ENCODE data around the gene TBC1D19.

The TBC1D19 gene

DNA sequence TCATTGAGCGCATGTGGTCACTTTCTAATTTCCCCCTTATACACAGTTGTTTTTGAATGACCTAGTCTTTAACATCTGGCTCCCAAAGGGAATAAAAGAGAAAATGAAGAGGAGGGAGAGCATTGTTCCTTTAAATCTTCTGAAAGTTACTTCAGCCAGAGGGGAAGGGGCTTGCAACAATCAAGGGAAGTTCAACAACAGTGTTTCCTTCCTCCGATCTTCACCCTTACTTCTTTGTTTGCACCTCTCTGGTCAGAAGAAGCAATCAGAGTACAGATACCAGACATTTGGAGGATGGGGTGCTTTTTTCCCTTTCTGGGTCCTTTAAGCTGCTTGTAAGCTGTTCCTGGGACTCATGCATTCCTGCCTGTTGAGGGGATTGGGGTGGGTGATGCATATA is 125.4 kb downstream of the TBC1D19 start:
- no peaks in the 10 kb centered on the region for H3K27me3 ChIP-seq (ENCODE audit: control insufficient read depth in 1 of 2, insufficient read depth in 2 of 2, low read length in 2 of 2)
- H3K27ac ChIP-seq (ENCODE audit: low read length): no peak overlapping the region
- no peaks in the 10 kb centered on the region for H3K9me3 ChIP-seq (ENCODE audit: control insufficient read depth in 2 of 2, low read length in 2 of 2)
- no peak overlapping the region for H3K9ac ChIP-seq (ENCODE audit: low read length in 2 of 2)
- H3K36me3 ChIP-seq (ENCODE audit: control insufficient read depth in 2 of 2, insufficient read depth in 2 of 2, low read length in 2 of 2): no peaks in the 10 kb centered on the region
- H3K4me1 ChIP-seq (ENCODE audit: control insufficient read depth, insufficient read depth, low read length): no peaks in the 10 kb centered on the region
- no peak overlapping the region for H3K4me3 ChIP-seq (ENCODE audit: low read length in 2 of 2)

- H3K27ac ChIP-seq (ENCODE audit: low read length): no peak overlapping the region
- H3K9ac ChIP-seq (ENCODE audit: low read length in 2 of 2): no peak overlapping the region
- no peak overlapping the region for H3K4me3 ChIP-seq (ENCODE audit: low read length in 2 of 2)
- no peaks in the 10 kb centered on the region for H3K27me3 ChIP-seq (ENCODE audit: control insufficient read depth in 1 of 2, insufficient read depth in 2 of 2, low read length in 2 of 2)
- no peaks in the 10 kb centered on the region for H3K4me1 ChIP-seq (ENCODE audit: control insufficient read depth, insufficient read depth, low read length)
- no peaks in the 10 kb centered on the region for H3K9me3 ChIP-seq (ENCODE audit: control insufficient read depth in 2 of 2, low read length in 2 of 2)
- no peaks in the 10 kb centered on the region for H3K36me3 ChIP-seq (ENCODE audit: control insufficient read depth in 2 of 2, insufficient read depth in 2 of 2, low read length in 2 of 2)
Observed at GRCh38 chr4:26713563-26714151, 129.8 kb downstream of the TBC1D19 start.

DNA sequence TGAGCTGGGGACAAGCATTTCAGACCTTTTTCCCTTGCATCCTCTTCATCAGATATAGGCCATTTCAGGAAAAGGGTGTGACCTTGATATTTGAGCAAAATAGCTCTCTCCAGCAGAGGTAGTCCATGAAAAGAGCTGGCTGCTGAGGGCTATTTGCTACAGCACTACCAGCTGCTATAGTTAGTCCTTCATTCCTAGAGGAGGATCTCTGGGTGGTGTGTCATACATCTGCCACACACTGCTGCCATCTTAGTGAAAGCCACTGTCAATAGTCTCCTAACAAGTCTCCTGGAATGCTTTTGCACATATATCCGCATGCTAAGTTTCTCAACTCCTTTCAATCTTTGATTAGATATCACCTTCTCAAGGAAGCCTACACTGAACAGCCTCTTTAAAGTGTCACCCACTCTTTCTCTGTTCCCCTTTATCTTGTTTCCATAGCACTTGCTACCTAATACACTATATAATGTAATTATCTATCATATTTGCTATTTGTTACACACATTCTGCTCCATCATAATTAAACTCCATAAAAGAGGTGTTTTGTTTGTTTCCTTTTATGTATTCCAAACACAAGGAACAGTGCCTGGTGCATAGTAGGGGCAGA is 131.9 kb downstream of the TBC1D19 start:
- H3K4me3 ChIP-seq (ENCODE audit: low read length in 2 of 2): no peak overlapping the region
- H3K9ac ChIP-seq (ENCODE audit: low read length in 2 of 2): no peak overlapping the region
- no peaks in the 10 kb centered on the region for H3K27me3 ChIP-seq (ENCODE audit: control insufficient read depth in 1 of 2, insufficient read depth in 2 of 2, low read length in 2 of 2)
- H3K27ac ChIP-seq (ENCODE audit: low read length): no peak overlapping the region
- H3K9me3 ChIP-seq (ENCODE audit: control insufficient read depth in 2 of 2, low read length in 2 of 2): no peaks in the 10 kb centered on the region
- H3K36me3 ChIP-seq (ENCODE audit: control insufficient read depth in 2 of 2, insufficient read depth in 2 of 2, low read length in 2 of 2): no peaks in the 10 kb centered on the region
- no peaks in the 10 kb centered on the region for H3K4me1 ChIP-seq (ENCODE audit: control insufficient read depth, insufficient read depth, low read length)

DNA sequence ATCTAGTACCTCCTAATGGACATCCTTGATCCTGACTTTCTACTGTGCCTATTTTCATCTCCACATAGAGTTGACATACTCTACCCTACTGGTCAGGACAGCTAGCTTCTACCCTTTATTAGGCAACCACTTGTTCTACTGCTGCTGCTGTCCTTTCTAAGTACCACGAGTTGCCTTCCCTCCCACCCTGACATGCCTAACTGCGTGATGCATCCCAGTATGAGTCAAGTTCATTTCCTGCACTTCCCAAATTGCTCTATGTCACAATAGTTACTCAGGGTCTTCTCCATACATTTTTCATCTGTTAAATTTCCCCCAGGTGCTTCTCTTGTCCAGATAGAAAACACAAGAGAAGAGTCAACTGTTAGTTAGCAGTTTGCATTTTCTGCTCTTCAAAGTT is 133.4 kb downstream of the TBC1D19 start:
- Histone ChIP-seq H3K27ac (ENCODE audit: low read length) (no peak overlapping the region), H3K9me3 (ENCODE audit: control insufficient read depth in 2 of 2, low read length in 2 of 2) (no peaks in the 10 kb centered on the region), H3K4me1 (ENCODE audit: control insufficient read depth, insufficient read depth, low read length) (no peaks in the 10 kb centered on the region), H3K36me3 (ENCODE audit: control insufficient read depth in 2 of 2, insufficient read depth in 2 of 2, low read length in 2 of 2) (no peaks in the 10 kb centered on the region), H3K9ac (ENCODE audit: low read length in 2 of 2) (no peak overlapping the region), H3K27me3 (ENCODE audit: control insufficient read depth in 1 of 2, insufficient read depth in 2 of 2, low read length in 2 of 2) (no peaks in the 10 kb centered on the region), H3K4me3 (ENCODE audit: low read length in 2 of 2) (no peak overlapping the region)

GRCh38 chr4:26719954-26720552 is 136.2 kb downstream of the TBC1D19 start:
- Histone ChIP-seq H3K9ac (ENCODE audit: low read length in 2 of 2) (no peak overlapping the region), H3K9me3 (ENCODE audit: control insufficient read depth in 2 of 2, low read length in 2 of 2) (no peaks in the 10 kb centered on the region), H3K4me1 (ENCODE audit: control insufficient read depth, insufficient read depth, low read length) (no peaks in the 10 kb centered on the region), H3K36me3 (ENCODE audit: control insufficient read depth in 2 of 2, insufficient read depth in 2 of 2, low read length in 2 of 2) (peaks cover 0 to 3% of the 10 kb centered on the region in 2 donors), H3K27me3 (ENCODE audit: control insufficient read depth in 1 of 2, insufficient read depth in 2 of 2, low read length in 2 of 2) (no peaks in the 10 kb centered on the region), H3K4me3 (ENCODE audit: low read length in 2 of 2) (no peak overlapping the region), H3K27ac (ENCODE audit: low read length) (no peak overlapping the region)

DNA sequence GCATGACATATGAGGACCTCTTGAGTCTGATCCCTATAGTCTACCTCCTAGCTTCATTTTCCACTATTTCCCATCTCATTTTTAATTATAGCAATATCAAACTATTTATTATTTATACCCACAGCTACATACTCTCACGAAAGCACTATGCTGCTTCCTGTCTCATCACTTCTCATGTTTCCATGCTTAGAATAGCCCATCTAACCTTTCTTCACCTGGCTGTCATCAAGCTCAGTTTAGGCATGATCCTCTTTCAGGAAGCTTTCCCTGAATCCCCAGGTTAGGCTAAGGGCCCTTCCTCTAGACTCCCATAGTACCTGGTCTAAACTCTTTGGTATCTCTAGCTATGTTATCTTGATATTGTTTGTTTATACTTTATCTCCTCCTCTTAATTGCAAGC is 137.8 kb downstream of the TBC1D19 start:
- no peak overlapping the region for H3K9ac ChIP-seq (ENCODE audit: low read length in 2 of 2)
- H3K36me3 ChIP-seq (ENCODE audit: control insufficient read depth in 2 of 2, insufficient read depth in 2 of 2, low read length in 2 of 2): peaks cover 0 to 3% of the 10 kb centered on the region in 2 donors
- H3K27ac ChIP-seq (ENCODE audit: low read length): no peak overlapping the region
- H3K27me3 ChIP-seq (ENCODE audit: control insufficient read depth in 1 of 2, insufficient read depth in 2 of 2, low read length in 2 of 2): no peaks in the 10 kb centered on the region
- H3K4me3 ChIP-seq (ENCODE audit: low read length in 2 of 2): no peak overlapping the region
- no peaks in the 10 kb centered on the region for H3K4me1 ChIP-seq (ENCODE audit: control insufficient read depth, insufficient read depth, low read length)
- no peaks in the 10 kb centered on the region for H3K9me3 ChIP-seq (ENCODE audit: control insufficient read depth in 2 of 2, low read length in 2 of 2)

DNA sequence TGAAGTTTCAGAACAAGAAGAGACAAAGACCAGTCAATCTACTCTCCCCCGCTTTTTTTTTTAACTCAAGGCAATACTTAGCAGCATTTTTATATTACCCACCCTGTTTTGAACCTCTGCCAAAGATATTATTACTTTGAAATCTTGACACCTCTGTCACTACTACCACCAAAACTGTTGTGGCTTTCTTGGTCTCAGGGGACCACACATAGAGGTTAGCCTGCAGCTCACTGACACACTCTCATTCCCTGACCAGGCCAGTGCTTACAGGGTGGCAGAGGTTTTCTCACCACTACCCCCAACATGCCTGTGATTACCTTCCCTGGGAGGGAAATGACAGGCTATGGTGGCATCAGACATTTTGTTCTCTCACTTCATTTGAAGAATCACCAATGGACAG is 139.3 kb downstream of the TBC1D19 start:
- no peaks in the 10 kb centered on the region for H3K9me3 ChIP-seq (ENCODE audit: control insufficient read depth in 2 of 2, low read length in 2 of 2)
- peaks cover 0 to 3% of the 10 kb centered on the region in 2 donors for H3K36me3 ChIP-seq (ENCODE audit: control insufficient read depth in 2 of 2, insufficient read depth in 2 of 2, low read length in 2 of 2)
- no peak overlapping the region for H3K27ac ChIP-seq (ENCODE audit: low read length)
- no peaks in the 10 kb centered on the region for H3K4me1 ChIP-seq (ENCODE audit: control insufficient read depth, insufficient read depth, low read length)
- H3K9ac ChIP-seq (ENCODE audit: low read length in 2 of 2): no peak overlapping the region
- no peaks in the 10 kb centered on the region for H3K27me3 ChIP-seq (ENCODE audit: control insufficient read depth in 1 of 2, insufficient read depth in 2 of 2, low read length in 2 of 2)
- H3K4me3 ChIP-seq (ENCODE audit: low read length in 2 of 2): no peak overlapping the region

DNA sequence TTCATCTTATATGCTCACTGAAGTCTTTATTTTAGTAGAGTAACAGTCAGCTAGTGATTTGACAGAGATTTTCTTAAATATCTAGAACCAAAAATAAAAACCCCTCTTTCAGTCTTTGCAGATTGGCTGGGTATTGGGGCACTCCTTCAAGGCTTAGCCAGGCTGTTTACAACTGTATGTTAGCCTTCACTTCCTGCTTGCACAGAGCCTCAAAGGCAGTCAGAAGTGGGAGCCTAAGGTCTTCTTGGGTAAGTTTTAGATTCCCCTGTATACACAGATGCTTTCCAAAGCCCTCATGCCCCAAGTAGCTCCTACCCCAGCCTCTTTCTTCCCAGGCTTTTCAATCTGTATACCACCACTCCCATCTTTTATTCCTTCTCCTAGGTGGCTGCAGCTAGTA is 140.7 kb downstream of the TBC1D19 start:
- H3K36me3 ChIP-seq (ENCODE audit: control insufficient read depth in 2 of 2, insufficient read depth in 2 of 2, low read length in 2 of 2): peaks cover 0 to 3% of the 10 kb centered on the region in 2 donors
- H3K4me3 ChIP-seq (ENCODE audit: low read length in 2 of 2): no peak overlapping the region
- no peak overlapping the region for H3K9ac ChIP-seq (ENCODE audit: low read length in 2 of 2)
- no peaks in the 10 kb centered on the region for H3K27me3 ChIP-seq (ENCODE audit: control insufficient read depth in 1 of 2, insufficient read depth in 2 of 2, low read length in 2 of 2)
- no peaks in the 10 kb centered on the region for H3K4me1 ChIP-seq (ENCODE audit: control insufficient read depth, insufficient read depth, low read length)
- H3K27ac ChIP-seq (ENCODE audit: low read length): no peak overlapping the region
- no peaks in the 10 kb centered on the region for H3K9me3 ChIP-seq (ENCODE audit: control insufficient read depth in 2 of 2, low read length in 2 of 2)

DNA sequence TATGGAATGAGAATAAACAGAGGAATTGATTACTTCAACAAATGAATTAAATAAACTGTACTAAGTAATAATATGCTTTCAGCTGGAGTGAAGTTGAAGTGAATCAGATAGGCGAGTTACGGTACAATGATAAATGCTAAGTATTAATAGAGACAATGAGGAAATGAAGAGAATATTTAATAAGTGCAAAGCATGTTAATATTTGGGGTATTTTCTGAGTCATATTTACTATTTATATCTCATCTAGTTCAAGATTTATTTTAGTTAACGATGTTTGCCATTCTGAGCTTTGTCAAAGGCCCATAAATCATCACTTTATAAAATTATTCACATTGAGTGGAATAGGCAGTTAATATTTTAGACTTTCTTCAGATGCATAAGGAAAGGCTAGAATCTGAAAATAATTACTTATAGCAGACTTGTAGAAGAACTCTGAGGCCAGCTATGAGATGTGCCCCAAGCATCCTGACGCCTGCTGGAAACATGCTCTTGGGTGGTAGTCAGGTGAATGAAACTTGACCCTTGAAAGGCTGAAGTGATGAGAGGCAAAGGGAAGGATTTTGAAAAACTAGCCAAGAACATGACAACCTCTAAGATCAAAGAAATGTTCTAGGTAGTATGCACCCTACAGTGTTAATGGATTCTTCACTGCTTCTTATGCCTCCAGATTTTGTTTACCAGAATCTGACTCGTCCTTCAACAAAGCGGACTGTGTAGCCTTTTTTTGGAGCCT is 142.9 kb downstream of the TBC1D19 start:
- Histone ChIP-seq H3K4me1 (ENCODE audit: control insufficient read depth, insufficient read depth, low read length) (no peaks in the 10 kb centered on the region), H3K36me3 (ENCODE audit: control insufficient read depth in 2 of 2, insufficient read depth in 2 of 2, low read length in 2 of 2) (peaks cover 0 to 3% of the 10 kb centered on the region in 2 donors), H3K4me3 (ENCODE audit: low read length in 2 of 2) (no peak overlapping the region), H3K9me3 (ENCODE audit: control insufficient read depth in 2 of 2, low read length in 2 of 2) (no peaks in the 10 kb centered on the region), H3K27ac (ENCODE audit: low read length) (no peak overlapping the region), H3K27me3 (ENCODE audit: control insufficient read depth in 1 of 2, insufficient read depth in 2 of 2, low read length in 2 of 2) (no peaks in the 10 kb centered on the region), H3K9ac (ENCODE audit: low read length in 2 of 2) (no peak overlapping the region)

- Histone ChIP-seq H3K4me1 (ENCODE audit: control insufficient read depth, insufficient read depth, low read length) (no peaks in the 10 kb centered on the region), H3K27ac (ENCODE audit: low read length) (no peak overlapping the region), H3K27me3 (ENCODE audit: control insufficient read depth in 1 of 2, insufficient read depth in 2 of 2, low read length in 2 of 2) (no peaks in the 10 kb centered on the region), H3K9me3 (ENCODE audit: control insufficient read depth in 2 of 2, low read length in 2 of 2) (no peaks in the 10 kb centered on the region), H3K9ac (ENCODE audit: low read length in 2 of 2) (no peak overlapping the region), H3K4me3 (ENCODE audit: low read length in 2 of 2) (no peak overlapping the region), H3K36me3 (ENCODE audit: control insufficient read depth in 2 of 2, insufficient read depth in 2 of 2, low read length in 2 of 2) (peaks cover 0 to 3% of the 10 kb centered on the region in 2 donors)
Observed at GRCh38 chr4:26727844-26728243, 144.0 kb downstream of the TBC1D19 start.

Measured in stomach smooth muscle (tissue), 2 donors.